Urinary bladder (tissue), 4 donors: ENCODE data around the gene MARCHF3. TPM values are rescaled to one million over a fixed set of nuclear protein-coding genes. Genes with fewer than 3 reads are reported as not detected.
"Not testable (repeated sequence)": the region's sequence is repeated elsewhere in the genome, so short reads cannot be mapped to it uniquely, and the experiment has no call there.

ENCODE experiments used
- DNase-seq: peaks from one replicate; pipeline ENCODE4 v3.0.0-alpha.2; 2015; ENCODE audit errors: extremely low spot score
- H3K27ac ChIP-seq: one replicate; pipeline ENCODE4 v1.5.1; 2013; ENCODE audit warnings: low read depth, mild to moderate bottlenecking, moderate library complexity
- H3K36me3 ChIP-seq: one replicate; pipeline ENCODE4 v1.6.1; 2013; ENCODE audit warnings: mild to moderate bottlenecking, moderate library complexity; ENCODE audit not compliant: insufficient read depth
- H3K4me1 ChIP-seq: one replicate; pipeline ENCODE4 v1.6.1; 2013; ENCODE audit warnings: mild to moderate bottlenecking, moderate library complexity; ENCODE audit not compliant: insufficient read depth
- H3K4me3 ChIP-seq: one replicate; pipeline ENCODE4 v1.5.1; 2013; ENCODE audit warnings: low read depth, low read length
- WGBS: extraction: QIAGEN DNeasy Blood & Tissue Kit; methylation state at CpG from one replicate; pipeline ENCODE4 v1.1.7; 2013; 5-methylcytosine and 5-hydroxymethylcytosine counted together
- polyA plus RNA-seq: library from polyadenylated mRNA; stranded (reverse); fragments of 200-250 nt; gene quantifications from one replicate; pipeline ENCODE4 v1.2.3, GENCODE V29; 2013
- total RNA-seq: library from RNA; depleted of rRNA; stranded (reverse); fragments of >200 nt; gene quantifications from one replicate; pipeline ENCODE4 v1.2.3, GENCODE V29; 2014
- donor health status: healthy with polysubstance abuse.
- donor health status: healthy.

MARCHF3 gene
- total and polyA plus RNA-seq, 2 donors = 8.6 to 9.2 TPM

GRCh38 chr5:127014573-127014972 is 15.8 kb downstream of the MARCHF3 start:
- no peak overlapping the region for H3K4me3 ChIP-seq
- no peak for DNase-seq
- WGBS = 56% methylated on average over 1 of the region's 1 CpG
- H3K36me3 ChIP-seq = no peaks in the 10 kb centered on the region
- H3K27ac ChIP-seq = no peak overlapping the region
- no peaks in the 10 kb centered on the region for H3K4me1 ChIP-seq

- Histone ChIP-seq H3K27ac (no peak overlapping the region), H3K4me3 (no peak overlapping the region), H3K36me3 (no peaks in the 10 kb centered on the region), H3K4me1 (no peaks in the 10 kb centered on the region)
- WGBS = 60% methylated on average over 2 of the region's 2 CpGs
- DNase-seq = no peak
These were observed 17.0 kb downstream of the MARCHF3 start for GRCh38 chr5:127013407-127013806.

- Histone ChIP-seq H3K36me3 (no peaks in the 10 kb centered on the region), H3K4me3 (no peak overlapping the region), H3K27ac (no peak overlapping the region), H3K4me1 (no peaks in the 10 kb centered on the region)
- no peak for DNase-seq
These were observed 17.4 kb downstream of the MARCHF3 start for GRCh38 chr5:127012916-127013315.

- Histone ChIP-seq H3K4me1 (no peaks in the 10 kb centered on the region), H3K27ac (no peak overlapping the region), H3K36me3 (no peaks in the 10 kb centered on the region), H3K4me3 (no peak overlapping the region)
- DNase-seq = no peak
- 79% methylated on average over 2 of the region's 2 CpGs for WGBS
These were observed 18.3 kb downstream of the MARCHF3 start for GRCh38 chr5:127011961-127012644.

GRCh38 chr5:127011153-127011552 is 19.2 kb downstream of the MARCHF3 start:
- WGBS = 71% methylated on average over 4 of the region's 4 CpGs
- H3K4me1 ChIP-seq = no peaks in the 10 kb centered on the region
- DNase-seq = no peak
- H3K4me3 ChIP-seq = no peak overlapping the region
- H3K36me3 ChIP-seq = no peaks in the 10 kb centered on the region
- H3K27ac ChIP-seq = no peak overlapping the region

DNA sequence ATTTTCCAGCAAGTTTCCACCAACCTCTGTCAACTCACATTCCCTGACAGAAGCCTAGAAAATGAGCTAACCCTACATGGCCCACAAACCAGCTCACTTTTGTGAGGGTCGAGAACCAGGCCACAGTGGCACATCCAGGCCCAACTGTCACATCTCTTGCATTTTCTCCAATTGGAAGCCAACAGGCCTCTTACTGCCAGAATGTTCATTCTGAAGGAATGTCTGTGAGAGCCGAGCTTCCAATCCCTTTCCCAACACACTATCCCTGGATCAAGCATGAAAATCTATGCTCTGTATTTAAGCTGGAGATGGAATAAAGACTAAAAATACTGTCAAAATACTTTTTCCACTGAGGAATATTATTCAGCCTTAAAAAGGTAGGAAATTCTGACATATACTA is 20.0 kb downstream of the MARCHF3 start:
- WGBS = 81% methylated on average over 2 of the region's 2 CpGs
- Histone ChIP-seq H3K36me3 (no peaks in the 10 kb centered on the region), H3K4me3 (no peak overlapping the region), H3K4me1 (no peaks in the 10 kb centered on the region), H3K27ac (no peak overlapping the region)
- no peak for DNase-seq

DNA sequence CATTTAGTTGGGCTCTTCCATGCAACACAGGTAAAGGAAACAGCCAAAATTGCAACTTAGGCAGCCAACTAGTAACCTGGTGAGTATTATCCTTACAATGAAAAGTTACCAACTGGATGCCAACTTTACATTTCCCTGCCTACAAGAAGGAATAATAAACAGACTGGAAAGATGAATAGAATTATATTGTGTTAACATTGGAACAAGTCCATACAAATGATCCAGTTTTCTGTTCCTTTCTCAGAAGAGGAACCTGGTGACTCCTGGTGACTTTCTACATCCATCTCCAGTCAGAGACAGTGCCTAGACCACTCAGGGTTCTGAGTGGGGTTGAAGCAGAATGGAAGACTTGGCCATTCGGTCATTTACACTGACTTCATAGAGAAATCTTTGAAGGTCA is 20.6 kb downstream of the MARCHF3 start:
- WGBS = 92% methylated on average over 1 of the region's 1 CpG
- Histone ChIP-seq H3K36me3 (no peaks in the 10 kb centered on the region), H3K27ac (no peak overlapping the region), H3K4me3 (no peak overlapping the region), H3K4me1 (no peaks in the 10 kb centered on the region)
- no peak for DNase-seq

DNA sequence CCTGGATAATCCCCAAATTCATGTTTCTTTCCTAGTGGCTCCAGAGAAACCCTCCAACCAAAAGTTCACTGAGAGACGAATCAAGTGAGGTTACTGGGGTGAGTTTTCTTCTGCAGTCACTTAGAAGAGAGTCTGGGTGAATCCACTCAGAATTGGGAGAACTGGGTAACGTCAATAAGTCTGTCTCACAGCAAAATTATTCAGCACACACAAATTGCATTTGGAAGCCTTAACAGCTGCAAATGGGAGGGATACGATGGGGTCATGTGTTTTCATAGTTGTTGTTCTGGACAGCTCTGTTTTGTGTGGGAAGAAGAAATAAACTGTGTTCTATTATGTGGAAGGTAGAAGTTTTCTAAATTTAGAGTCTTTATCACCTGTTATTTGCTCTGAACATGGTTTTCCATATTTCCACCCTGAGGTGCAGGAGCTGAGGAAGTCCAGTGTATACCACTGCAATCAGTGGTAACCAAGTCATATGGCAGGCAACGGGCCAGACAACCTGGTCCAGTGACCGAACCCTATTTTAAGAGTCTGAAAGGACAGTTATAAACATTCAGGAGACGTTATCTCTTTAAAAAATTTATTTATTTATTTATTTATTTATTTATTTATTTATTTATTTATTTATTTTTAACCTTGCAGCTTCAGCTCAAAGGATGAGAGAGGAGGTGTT is 21.9 kb downstream of the MARCHF3 start:
- WGBS = 77% methylated on average over 6 of the region's 6 CpGs
- DNase-seq = no peak
- no peak overlapping the region for H3K4me3 ChIP-seq
- H3K4me1 ChIP-seq = no peaks in the 10 kb centered on the region
- no peak overlapping the region for H3K27ac ChIP-seq
- no peaks in the 10 kb centered on the region for H3K36me3 ChIP-seq

GRCh38 chr5:127007522-127007921 is 22.8 kb downstream of the MARCHF3 start:
- WGBS = 84% methylated on average over 1 of the region's 1 CpG
- Histone ChIP-seq H3K27ac (no peak overlapping the region), H3K4me1 (no peaks in the 10 kb centered on the region), H3K36me3 (no peaks in the 10 kb centered on the region), H3K4me3 (no peak overlapping the region)
- no peak for DNase-seq

- no peaks in the 10 kb centered on the region for H3K4me1 ChIP-seq
- 46% methylated on average over 5 of the region's 5 CpGs for WGBS
- no peak overlapping the region for H3K27ac ChIP-seq
- H3K36me3 ChIP-seq = no peaks in the 10 kb centered on the region
- DNase-seq = no peak
- no peak overlapping the region for H3K4me3 ChIP-seq
These were observed 23.6 kb downstream of the MARCHF3 start for GRCh38 chr5:127006744-127007143.

GRCh38 chr5:127005282-127005681 is 25.1 kb downstream of the MARCHF3 start:
- H3K4me3 ChIP-seq, DNase-seq, H3K4me1 ChIP-seq, H3K36me3 ChIP-seq, H3K27ac ChIP-seq: not testable (repeated sequence)
- WGBS = 87% methylated on average over 3 of the region's 3 CpGs

DNA sequence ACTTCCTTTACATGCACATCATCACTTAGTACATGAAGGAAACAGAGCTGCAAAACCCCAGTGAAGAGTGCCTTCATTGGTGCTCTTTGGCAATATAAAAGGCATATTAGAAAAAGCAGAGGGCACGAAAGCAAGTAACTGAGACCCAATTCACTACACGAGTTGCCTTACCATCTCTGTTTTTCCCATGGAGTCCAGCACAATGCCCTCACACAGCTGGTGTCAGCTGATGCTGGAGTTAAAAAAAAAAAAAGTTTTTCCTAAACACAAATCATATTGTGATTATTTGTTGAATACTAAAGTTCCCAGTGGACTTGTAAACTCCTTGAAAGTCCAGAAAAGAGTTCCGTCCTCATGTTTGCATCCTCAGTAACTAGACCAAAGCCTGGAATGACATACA is 25.6 kb downstream of the MARCHF3 start:
- Histone ChIP-seq H3K4me3 (no peak overlapping the region), H3K36me3 (no peaks in the 10 kb centered on the region), H3K27ac (no peak overlapping the region), H3K4me1 (no peaks in the 10 kb centered on the region)
- WGBS = 68% methylated on average over 3 of the region's 3 CpGs
- no peak for DNase-seq

- Histone ChIP-seq H3K4me1 (no peaks in the 10 kb centered on the region), H3K36me3 (no peaks in the 10 kb centered on the region), H3K27ac (no peak overlapping the region), H3K4me3 (no peak overlapping the region)
- 86% methylated on average over 7 of the region's 7 CpGs for WGBS
- DNase-seq = no peak
These were observed 26.4 kb downstream of the MARCHF3 start for GRCh38 chr5:127003798-127004495.

- 42% methylated on average over 3 of the region's 3 CpGs for WGBS
- Histone ChIP-seq H3K4me1 (no peaks in the 10 kb centered on the region), H3K4me3 (no peak overlapping the region), H3K36me3 (no peaks in the 10 kb centered on the region), H3K27ac (no peak overlapping the region)
- DNase-seq = no peak
These were observed 28.0 kb downstream of the MARCHF3 start for GRCh38 chr5:127002390-127002789.
